HEK293 (cell line): Measurements from ENCODE around the gene ARPIN.
A peak's percentile ranks its signal among the peaks of the same experiment; 100 is the strongest.

ENCODE experiments used
- KLF8 ChIP-seq: fragments of 450-650 bp; formaldehyde crosslinking; IDR thresholded peaks from 2 replicates; pipeline ENCODE4 v1.5.1; 2016; ENCODE audit warnings: missing biosample characterization, missing genetic modification characterization
- PRDM1 ChIP-seq: fragments of 450-650 bp; formaldehyde crosslinking; IDR thresholded peaks from 2 replicates; pipeline ENCODE4; 2016; ENCODE audit warnings: missing biosample characterization, missing genetic modification characterization
- TRIM28 ChIP-seq: IDR thresholded peaks from 2 replicates; pipeline ENCODE4 v1.6.1; 2011; ENCODE audit warnings: low read length, control low read depth, borderline replicate concordance
- ZBTB21 ChIP-seq: fragments of 450-650 bp; formaldehyde crosslinking; IDR thresholded peaks from 2 replicates; pipeline ENCODE4 v1.5.1; 2017; ENCODE audit warnings: missing biosample characterization, missing genetic modification characterization
- ZFP37 ChIP-seq: fragments of 450-650 bp; formaldehyde crosslinking; IDR thresholded peaks from 2 replicates; pipeline ENCODE4 v1.5.1; 2016; ENCODE audit warnings: missing biosample characterization, missing genetic modification characterization
- ZNF138 ChIP-seq: fragments of 450-650 bp; formaldehyde crosslinking; IDR thresholded peaks from 2 replicates; pipeline ENCODE4 v1.5.1; 2016; ENCODE audit warnings: missing biosample characterization, missing genetic modification characterization, borderline replicate concordance
- ZNF274 ChIP-seq, 2 experiments: fragments of 200-500 bp in 1 of 2; fragments of 450-650 bp in 1 of 2; sonication (Bioruptor generic) in 1 of 2; formaldehyde crosslinking in 1 of 2; IDR thresholded peaks; 2 replicates each; pipeline versions ENCODE4 v1.5.1 to v1.6.1; 2014 to 2016; ENCODE audit warnings: borderline replicate concordance in 1 of 2, inconsistent platforms in 1 of 2, low read length in 1 of 2, missing biosample characterization in 1 of 2, missing genetic modification characterization in 1 of 2
- ZNF514 ChIP-seq: fragments of 450-650 bp; formaldehyde crosslinking; IDR thresholded peaks from 2 replicates; pipeline ENCODE4 v1.5.1; 2016; ENCODE audit warnings: missing biosample characterization, missing genetic modification characterization
- ZNF610 ChIP-seq: fragments of 450-650 bp; formaldehyde crosslinking; IDR thresholded peaks from 2 replicates; pipeline ENCODE4 v1.5.1; 2016; ENCODE audit warnings: missing biosample characterization, missing genetic modification characterization, borderline replicate concordance
- ZNF792 ChIP-seq: fragments of 450-650 bp; formaldehyde crosslinking; IDR thresholded peaks from 2 replicates; pipeline ENCODE4 v1.5.1; 2016; ENCODE audit warnings: missing biosample characterization, missing genetic modification characterization
- TF ChIP-seq, protein P1 (sequence below): fragments of 450-650 bp; formaldehyde crosslinking; IDR thresholded peaks from 2 replicates; pipeline ENCODE4 v1.5.1; 2016; ENCODE audit warnings: missing biosample characterization, missing genetic modification characterization
- TF ChIP-seq, protein P2 (sequence below): fragments of 450-650 bp; formaldehyde crosslinking; IDR thresholded peaks from 2 replicates; pipeline ENCODE4 v1.5.1; 2016; ENCODE audit warnings: missing biosample characterization, missing genetic modification characterization, low read depth
- TF ChIP-seq, protein P3 (sequence below): fragments of 450-650 bp; formaldehyde crosslinking; IDR thresholded peaks from 2 replicates; pipeline ENCODE4 v1.5.1; 2016; ENCODE audit warnings: missing biosample characterization, missing genetic modification characterization

DNA sequence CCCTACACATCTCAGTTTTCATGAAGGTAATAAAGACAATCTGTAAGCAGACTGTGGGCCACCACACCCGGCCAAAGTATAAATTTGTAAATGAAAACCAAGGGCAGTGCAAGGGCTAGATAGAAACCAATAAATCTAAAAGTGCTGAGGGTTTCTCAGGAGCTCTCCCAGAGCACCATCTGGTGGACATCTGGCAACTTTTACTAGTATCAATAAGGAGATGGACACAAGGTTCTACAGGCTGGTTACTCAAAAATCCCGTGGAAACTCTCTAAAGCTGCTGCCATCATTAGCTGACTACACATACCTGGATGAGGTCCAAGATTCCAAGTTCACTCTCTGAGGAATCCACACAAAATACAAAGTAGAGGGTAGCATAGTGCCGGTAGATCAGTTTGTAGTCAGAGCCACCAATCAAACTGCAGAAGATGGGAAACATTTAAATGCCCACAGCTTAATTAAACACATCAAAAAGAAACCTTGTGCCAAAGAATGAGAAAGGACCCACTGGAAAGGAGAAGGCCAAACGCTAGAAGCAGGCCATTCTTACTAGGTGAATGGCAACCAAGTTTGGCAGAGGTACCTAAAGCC, 24.4 kb downstream of the ARPIN start:
- TF ChIP-seq KLF8 (no peak), PRDM1 (no peak), ZNF792 (tag by site-specific recombination) (no peak), ZNF274 (IDR thresholded peaks at IDR 0.05; ENCODE audit: low read length) (no peak), ZNF274 (tag by site-specific recombination; IDR thresholded peaks at IDR 0.05; ENCODE audit: borderline replicate concordance) (no peak), ZBTB21 (tag by site-specific recombination) (no peak), ZNF514 (tag by site-specific recombination) (no peak), ZFP37 (tag by site-specific recombination) (no peak), ZNF610 (tag by site-specific recombination) (no peak), ZNF138 (tag by site-specific recombination) (no peak), TRIM28 (no peak)
- TF ChIP-seq, protein P1, sequence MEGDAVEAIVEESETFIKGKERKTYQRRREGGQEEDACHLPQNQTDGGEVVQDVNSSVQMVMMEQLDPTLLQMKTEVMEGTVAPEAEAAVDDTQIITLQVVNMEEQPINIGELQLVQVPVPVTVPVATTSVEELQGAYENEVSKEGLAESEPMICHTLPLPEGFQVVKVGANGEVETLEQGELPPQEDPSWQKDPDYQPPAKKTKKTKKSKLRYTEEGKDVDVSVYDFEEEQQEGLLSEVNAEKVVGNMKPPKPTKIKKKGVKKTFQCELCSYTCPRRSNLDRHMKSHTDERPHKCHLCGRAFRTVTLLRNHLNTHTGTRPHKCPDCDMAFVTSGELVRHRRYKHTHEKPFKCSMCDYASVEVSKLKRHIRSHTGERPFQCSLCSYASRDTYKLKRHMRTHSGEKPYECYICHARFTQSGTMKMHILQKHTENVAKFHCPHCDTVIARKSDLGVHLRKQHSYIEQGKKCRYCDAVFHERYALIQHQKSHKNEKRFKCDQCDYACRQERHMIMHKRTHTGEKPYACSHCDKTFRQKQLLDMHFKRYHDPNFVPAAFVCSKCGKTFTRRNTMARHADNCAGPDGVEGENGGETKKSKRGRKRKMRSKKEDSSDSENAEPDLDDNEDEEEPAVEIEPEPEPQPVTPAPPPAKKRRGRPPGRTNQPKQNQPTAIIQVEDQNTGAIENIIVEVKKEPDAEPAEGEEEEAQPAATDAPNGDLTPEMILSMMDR (tag by site-specific recombination): peak; percentile 26; the same call in 1 of the 2 replicates
- TF ChIP-seq, protein P2, sequence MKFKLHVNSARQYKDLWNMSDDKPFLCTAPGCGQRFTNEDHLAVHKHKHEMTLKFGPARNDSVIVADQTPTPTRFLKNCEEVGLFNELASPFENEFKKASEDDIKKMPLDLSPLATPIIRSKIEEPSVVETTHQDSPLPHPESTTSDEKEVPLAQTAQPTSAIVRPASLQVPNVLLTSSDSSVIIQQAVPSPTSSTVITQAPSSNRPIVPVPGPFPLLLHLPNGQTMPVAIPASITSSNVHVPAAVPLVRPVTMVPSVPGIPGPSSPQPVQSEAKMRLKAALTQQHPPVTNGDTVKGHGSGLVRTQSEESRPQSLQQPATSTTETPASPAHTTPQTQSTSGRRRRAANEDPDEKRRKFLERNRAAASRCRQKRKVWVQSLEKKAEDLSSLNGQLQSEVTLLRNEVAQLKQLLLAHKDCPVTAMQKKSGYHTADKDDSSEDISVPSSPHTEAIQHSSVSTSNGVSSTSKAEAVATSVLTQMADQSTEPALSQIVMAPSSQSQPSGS (tag by site-specific recombination): no peak
- TF ChIP-seq, protein P3, sequence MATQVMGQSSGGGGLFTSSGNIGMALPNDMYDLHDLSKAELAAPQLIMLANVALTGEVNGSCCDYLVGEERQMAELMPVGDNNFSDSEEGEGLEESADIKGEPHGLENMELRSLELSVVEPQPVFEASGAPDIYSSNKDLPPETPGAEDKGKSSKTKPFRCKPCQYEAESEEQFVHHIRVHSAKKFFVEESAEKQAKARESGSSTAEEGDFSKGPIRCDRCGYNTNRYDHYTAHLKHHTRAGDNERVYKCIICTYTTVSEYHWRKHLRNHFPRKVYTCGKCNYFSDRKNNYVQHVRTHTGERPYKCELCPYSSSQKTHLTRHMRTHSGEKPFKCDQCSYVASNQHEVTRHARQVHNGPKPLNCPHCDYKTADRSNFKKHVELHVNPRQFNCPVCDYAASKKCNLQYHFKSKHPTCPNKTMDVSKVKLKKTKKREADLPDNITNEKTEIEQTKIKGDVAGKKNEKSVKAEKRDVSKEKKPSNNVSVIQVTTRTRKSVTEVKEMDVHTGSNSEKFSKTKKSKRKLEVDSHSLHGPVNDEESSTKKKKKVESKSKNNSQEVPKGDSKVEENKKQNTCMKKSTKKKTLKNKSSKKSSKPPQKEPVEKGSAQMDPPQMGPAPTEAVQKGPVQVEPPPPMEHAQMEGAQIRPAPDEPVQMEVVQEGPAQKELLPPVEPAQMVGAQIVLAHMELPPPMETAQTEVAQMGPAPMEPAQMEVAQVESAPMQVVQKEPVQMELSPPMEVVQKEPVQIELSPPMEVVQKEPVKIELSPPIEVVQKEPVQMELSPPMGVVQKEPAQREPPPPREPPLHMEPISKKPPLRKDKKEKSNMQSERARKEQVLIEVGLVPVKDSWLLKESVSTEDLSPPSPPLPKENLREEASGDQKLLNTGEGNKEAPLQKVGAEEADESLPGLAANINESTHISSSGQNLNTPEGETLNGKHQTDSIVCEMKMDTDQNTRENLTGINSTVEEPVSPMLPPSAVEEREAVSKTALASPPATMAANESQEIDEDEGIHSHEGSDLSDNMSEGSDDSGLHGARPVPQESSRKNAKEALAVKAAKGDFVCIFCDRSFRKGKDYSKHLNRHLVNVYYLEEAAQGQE (tag by site-specific recombination): no peak
